Naive B cell (primary cell): ENCODE measurements around the gene GLS2. TPM values are rescaled to one million over a fixed set of nuclear protein-coding genes. Genes with fewer than 3 reads are reported as not detected.

Experiments used
- ATAC-seq, 2 donors: fragments of 150-1000 bp; cut with Tn5 transposase; 2 replicates each; pipeline ENCODE4 v1.10.0; 2021; ENCODE audit warnings: low read depth in 2 of 2, mild to moderate bottlenecking in 2 of 2, moderate library complexity in 2 of 2
- DNase-seq: peaks from one replicate; pipeline ENCODE4 v3.0.0; 2022
- H3K27ac Mint-ChIP-seq, 6 donors: one replicate each; pipeline ENCODE4 v1.8.0; 2020 to 2022; ENCODE audit warnings: mild to moderate bottlenecking in 6 of 6, mixed read lengths in 6 of 6, moderate library complexity in 5 of 6, inconsistent platforms in 2 of 6
- H3K27me3 Mint-ChIP-seq, 3 donors: one replicate each; pipeline ENCODE4 v1.8.0; 2021 to 2022; ENCODE audit warnings: mixed read lengths in 3 of 3, mild to moderate bottlenecking in 1 of 3
- H3K36me3 Mint-ChIP-seq, 2 donors: one replicate each; pipeline ENCODE4 v1.8.0; 2020 to 2022; ENCODE audit warnings: mixed read lengths in 2 of 2, inconsistent platforms in 1 of 2, mild to moderate bottlenecking in 1 of 2
- H3K4me1 Mint-ChIP-seq, 3 donors: one replicate each; pipeline ENCODE4 v1.8.0; 2020 to 2022; ENCODE audit warnings: mixed read lengths in 3 of 3, inconsistent platforms in 1 of 3, mild to moderate bottlenecking in 1 of 3, moderate library complexity in 1 of 3
- H3K4me3 Mint-ChIP-seq, 8 donors: one replicate each; pipeline ENCODE4 v1.8.0; 2020 to 2022; ENCODE audit warnings: mild to moderate bottlenecking in 8 of 8, mixed read lengths in 8 of 8, moderate library complexity in 8 of 8, inconsistent platforms in 2 of 8
- H3K9me3 Mint-ChIP-seq, 7 donors: one replicate each; pipeline ENCODE4 v1.8.0; 2020 to 2022; ENCODE audit warnings: mixed read lengths in 7 of 7, mild to moderate bottlenecking in 5 of 7, inconsistent platforms in 2 of 7, moderate library complexity in 1 of 7
- polyA plus RNA-seq, 6 donors: library from polyadenylated mRNA; unstranded; fragments of 300-500 nt; fragmentation: Illumina TruSeq; gene quantifications; one replicate each; pipeline ENCODE4 v1.2.3, GENCODE V29; 2021; ENCODE audit warnings: low read depth in 6 of 6

Gene GLS2
- polyA plus RNA-seq, 6 donors from 2014 or later: 0.95 to 1.9 (median 1.6) TPM; not detected in 1

- H3K9me3 Mint-ChIP-seq: no peaks in the 10 kb centered on the region
- H3K4me1 Mint-ChIP-seq: peaks cover 1 to 8% (median 7%) of the 10 kb centered on the region in 3 donors
- no peak overlapping the region for H3K27ac Mint-ChIP-seq
- H3K27me3 Mint-ChIP-seq: no peaks in the 10 kb centered on the region
- no peak for ATAC-seq
- H3K4me3 Mint-ChIP-seq: no peak overlapping the region
- DNase-seq: no peak
- H3K36me3 Mint-ChIP-seq: no peaks in the 10 kb centered on the region
Observed at GRCh38 chr12:56479625-56480024, 8.3 kb downstream of the GLS2 start.

GRCh38 chr12:56477521-56478225, 10.3 kb downstream of the GLS2 start:
- H3K4me1 Mint-ChIP-seq: peaks cover 1 to 11% (median 8%) of the 10 kb centered on the region in 3 donors
- peak overlapping the region in 1 of 6 donors; percentile 72 for H3K27ac Mint-ChIP-seq
- no peaks in the 10 kb centered on the region for H3K36me3 Mint-ChIP-seq
- H3K4me3 Mint-ChIP-seq: peak overlapping the region in 1 of 8 donors; percentile 72
- H3K9me3 Mint-ChIP-seq: no peaks in the 10 kb centered on the region
- no peak for DNase-seq
- no peaks in the 10 kb centered on the region for H3K27me3 Mint-ChIP-seq
- ATAC-seq: no peak

- Mint-ChIP-seq H3K4me1 (peaks cover 2 to 12% (median 8%) of the 10 kb centered on the region in 3 donors), H3K36me3 (no peaks in the 10 kb centered on the region), H3K4me3 (no peak overlapping the region), H3K27ac (peak overlapping the region in 1 of 6 donors; percentile 72), H3K9me3 (no peaks in the 10 kb centered on the region), H3K27me3 (no peaks in the 10 kb centered on the region)
- no peak for ATAC-seq
- no peak for DNase-seq
Observed at GRCh38 chr12:56476972-56477432, 11.0 kb downstream of the GLS2 start.

DNA sequence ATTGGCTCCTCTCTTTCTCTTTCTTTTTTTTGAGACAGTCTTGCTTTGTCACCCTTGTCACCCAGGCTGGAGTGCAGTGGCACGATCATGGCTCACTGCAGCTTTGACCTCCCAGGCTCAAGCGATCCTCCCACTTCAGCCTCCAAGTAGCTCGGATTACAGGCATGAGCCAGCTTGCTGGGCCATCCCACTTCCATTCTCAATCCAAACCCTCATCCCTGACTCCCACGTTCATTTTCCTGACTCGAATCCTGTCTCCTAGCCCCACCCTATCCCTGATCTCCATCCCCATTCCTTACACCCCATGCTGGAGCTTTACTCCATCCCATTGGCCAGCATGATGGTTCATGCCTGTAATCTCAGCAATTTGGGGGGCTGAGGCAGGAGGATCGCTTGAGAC, 11.8 kb downstream of the GLS2 start:
- Mint-ChIP-seq H3K9me3 (no peaks in the 10 kb centered on the region), H3K36me3 (no peaks in the 10 kb centered on the region), H3K4me1 (peaks cover 9 to 14% (median 12%) of the 10 kb centered on the region in 3 donors), H3K4me3 (no peak overlapping the region), H3K27me3 (no peaks in the 10 kb centered on the region), H3K27ac (peak overlapping the region in 3 of 6 donors; percentile 7 to 74 (median 18))
- ATAC-seq: no peak
- no peak for DNase-seq

DNA sequence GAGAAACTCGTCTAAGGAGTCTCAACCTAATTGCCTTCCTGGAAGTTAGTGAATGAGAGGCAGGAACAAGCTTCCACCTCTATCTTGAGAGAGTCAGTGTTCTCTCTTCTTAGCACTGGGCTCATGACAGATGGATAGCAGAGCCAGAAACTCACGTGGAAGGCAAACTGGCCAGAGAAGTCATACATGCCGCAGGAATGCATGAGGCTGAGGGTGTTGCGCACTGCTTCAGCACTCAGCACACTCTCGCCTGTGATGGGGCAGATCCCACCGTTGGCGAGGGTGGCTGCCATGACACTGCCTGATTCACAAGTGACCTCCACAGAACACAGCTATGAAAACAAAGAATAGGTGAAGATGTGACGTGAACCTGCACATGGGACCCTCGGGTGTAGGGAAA, 13.6 kb downstream of the GLS2 start:
- H3K4me3 Mint-ChIP-seq: no peak overlapping the region
- peak overlapping the region in 1 of 6 donors; percentile 52 for H3K27ac Mint-ChIP-seq
- ATAC-seq: no peak

DNA sequence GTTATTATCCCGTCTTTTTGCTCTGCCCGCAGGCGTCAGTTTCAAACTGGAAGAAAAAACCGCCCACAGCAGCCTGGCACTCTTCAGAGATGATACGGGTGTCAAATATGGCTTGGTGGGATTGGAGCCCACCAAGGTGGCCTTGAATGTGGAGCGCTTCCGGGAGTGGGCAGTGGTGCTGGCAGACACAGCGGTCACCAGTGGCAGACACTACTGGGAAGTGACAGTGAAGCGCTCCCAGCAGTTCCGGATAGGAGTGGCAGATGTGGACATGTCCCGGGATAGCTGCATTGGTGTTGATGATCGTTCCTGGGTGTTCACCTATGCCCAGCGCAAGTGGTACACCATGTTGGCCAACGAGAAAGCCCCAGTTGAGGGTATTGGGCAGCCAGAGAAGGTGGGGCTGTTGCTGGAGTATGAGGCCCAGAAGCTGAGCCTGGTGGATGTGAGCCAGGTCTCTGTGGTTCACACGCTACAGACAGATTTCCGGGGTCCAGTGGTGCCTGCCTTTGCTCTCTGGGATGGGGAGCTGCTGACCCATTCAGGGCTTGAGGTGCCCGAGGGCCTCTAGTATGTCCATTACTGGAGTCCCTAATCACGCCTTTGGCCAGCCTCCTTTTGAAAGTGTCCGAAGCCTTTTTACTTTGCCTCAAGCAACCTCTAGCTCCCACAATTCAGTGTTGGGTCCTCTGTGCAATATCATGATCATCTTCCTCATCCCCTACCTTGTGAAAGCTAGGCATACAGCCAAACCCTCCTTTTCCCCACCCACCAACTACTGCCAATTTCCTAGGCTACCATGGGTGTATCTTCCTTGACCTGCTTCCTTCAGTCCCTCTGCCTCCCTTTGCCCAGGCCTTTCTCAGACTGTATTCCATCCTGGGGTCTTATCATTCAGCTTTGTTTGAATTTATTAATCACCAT, 18.7 kb downstream of the GLS2 start:
- no peaks in the 10 kb centered on the region for H3K27me3 Mint-ChIP-seq

More for the DNA sequence above, 13.6 kb downstream of the GLS2 start:
- DNase-seq: no peak
- no peaks in the 10 kb centered on the region for H3K27me3 Mint-ChIP-seq
- H3K36me3 Mint-ChIP-seq: no peaks in the 10 kb centered on the region
- peaks cover 17 to 19% (median 17%) of the 10 kb centered on the region in 3 donors for H3K4me1 Mint-ChIP-seq
- H3K9me3 Mint-ChIP-seq: no peaks in the 10 kb centered on the region

GRCh38 chr12:56468216-56469006, 19.6 kb downstream of the GLS2 start, which contains the start of gene SPRYD4:
Gene SPRYD4 (plus strand): TSS chr12:56468578. CDS start chr12:56468592, 14 bp downstream.
- H3K4me1 Mint-ChIP-seq: peaks cover 26 to 41% (median 36%) of the 10 kb centered on the region in 3 donors
- H3K36me3 Mint-ChIP-seq: no peaks in the 10 kb centered on the region
- no peaks in the 10 kb centered on the region for H3K9me3 Mint-ChIP-seq
- peak within 1 kb of the TSS; percentile 94 to 98 (median 96) for H3K27ac Mint-ChIP-seq
- peak within 1 kb of the TSS; percentile 86 to 98 (median 96) for H3K4me3 Mint-ChIP-seq
- ATAC-seq: peak; percentile 98
- H3K27me3 Mint-ChIP-seq: no peaks in the 10 kb centered on the region
- DNase-seq: peak; percentile 96

More for the DNA sequence above, 18.7 kb downstream of the GLS2 start:
- Mint-ChIP-seq H3K4me1 (peaks cover 28 to 37% (median 33%) of the 10 kb centered on the region in 3 donors), H3K9me3 (no peaks in the 10 kb centered on the region), H3K4me3 (peak overlapping the region; percentile 86 to 98 (median 96)), H3K36me3 (no peaks in the 10 kb centered on the region), H3K27ac (peak overlapping the region; percentile 94 to 98 (median 96))
- no peak for ATAC-seq
- DNase-seq: no peak

DNA sequence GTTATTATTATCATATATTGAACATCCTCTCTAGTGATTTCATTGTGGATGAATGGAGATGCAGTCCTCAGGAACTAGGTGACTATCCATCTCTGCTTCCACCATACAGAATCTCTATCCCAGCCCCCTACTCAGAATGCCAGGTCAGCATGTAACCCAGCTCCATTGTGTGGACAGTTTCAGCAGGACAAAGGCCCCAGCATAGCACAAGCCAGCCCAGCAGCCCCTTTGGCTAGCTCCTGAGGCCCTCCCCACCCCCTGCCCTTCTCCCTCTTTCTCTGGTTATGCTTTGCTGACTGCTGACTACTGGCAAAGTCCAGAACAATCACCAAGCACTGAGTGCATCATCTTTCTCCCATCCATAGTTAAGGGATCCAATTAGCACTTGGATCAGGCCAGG, 25.4 kb downstream of the GLS2 start:
- DNase-seq (no peak), ATAC-seq (no peak)
- Mint-ChIP-seq H3K27ac (peak overlapping the region in 1 of 6 donors; percentile 24), H3K4me1 (peaks cover 18 to 30% (median 22%) of the 10 kb centered on the region in 3 donors), H3K4me3 (no peak overlapping the region), H3K9me3 (no peaks in the 10 kb centered on the region), H3K27me3 (no peaks in the 10 kb centered on the region), H3K36me3 (no peaks in the 10 kb centered on the region)

- peak overlapping the region in 1 of 8 donors; percentile 29 for H3K4me3 Mint-ChIP-seq
Observed at GRCh38 chr12:56461235-56462159, 26.5 kb downstream of the GLS2 start.

DNA sequence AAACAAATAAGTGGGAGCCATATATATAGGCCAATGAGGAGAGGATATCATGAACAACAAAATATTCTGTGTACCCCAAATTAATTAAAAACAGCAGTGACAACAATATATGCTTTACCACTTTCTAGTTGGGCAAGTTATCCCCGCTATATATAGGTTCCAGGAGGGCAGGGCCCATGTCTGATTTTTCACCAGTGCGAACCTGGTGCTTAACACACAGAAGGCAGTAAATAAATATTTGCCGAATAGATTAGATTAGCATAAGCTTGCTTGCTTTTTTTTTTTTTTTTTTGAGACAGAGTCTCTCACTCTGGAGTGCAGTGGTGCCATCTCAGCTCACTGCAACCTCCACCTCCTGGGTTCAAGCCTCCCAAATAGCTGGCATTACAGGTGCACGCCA, 30.1 kb downstream of the GLS2 start:
- ATAC-seq (no peak), DNase-seq (no peak)
- H3K36me3 Mint-ChIP-seq: no peaks in the 10 kb centered on the region
- H3K4me1 Mint-ChIP-seq: peaks cover 10 to 22% (median 16%) of the 10 kb centered on the region in 3 donors
- H3K27me3 Mint-ChIP-seq: no peaks in the 10 kb centered on the region
- H3K4me3 Mint-ChIP-seq: no peak overlapping the region
- no peak overlapping the region for H3K27ac Mint-ChIP-seq
- H3K9me3 Mint-ChIP-seq: no peaks in the 10 kb centered on the region

More at GRCh38 chr12:56461235-56462159, 26.5 kb downstream of the GLS2 start:
- peaks cover 18 to 30% (median 22%) of the 10 kb centered on the region in 3 donors for H3K4me1 Mint-ChIP-seq
- H3K27ac Mint-ChIP-seq: peak overlapping the region in 1 of 6 donors; percentile 91
- H3K27me3 Mint-ChIP-seq: no peaks in the 10 kb centered on the region
- no peaks in the 10 kb centered on the region for H3K9me3 Mint-ChIP-seq
- no peak for DNase-seq
- no peak for ATAC-seq
- no peaks in the 10 kb centered on the region for H3K36me3 Mint-ChIP-seq

DNA sequence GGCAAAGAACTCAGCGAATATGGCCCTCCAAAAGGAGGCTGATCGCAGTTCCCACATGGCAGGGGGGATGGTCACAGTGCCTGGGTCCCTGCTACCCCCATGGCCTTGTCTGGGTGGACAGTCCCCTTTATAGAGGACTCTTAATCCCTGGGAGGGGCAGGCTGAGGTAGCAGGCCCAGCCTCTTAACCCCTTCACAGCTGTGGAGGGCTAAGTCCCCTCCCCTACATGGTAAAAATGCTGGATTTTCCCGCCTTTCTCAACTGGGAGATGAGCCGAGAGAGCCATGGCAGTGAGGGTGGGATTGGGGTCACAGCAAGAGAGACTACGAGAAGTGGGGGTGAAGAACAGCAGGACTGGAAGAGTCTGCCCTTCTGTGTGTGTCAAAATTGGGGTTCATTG, 33.4 kb downstream of the GLS2 start, which contains the start of gene MIP:
Gene MIP (minus strand): TSS at position 101 of the 400 bp plus-strand sequence. CDS start 44 bp downstream, at position 57.
- Mint-ChIP-seq H3K4me1 (peaks cover 9 to 15% (median 10%) of the 10 kb centered on the region in 3 donors), H3K36me3 (no peaks in the 10 kb centered on the region), H3K27ac (peak within 1 kb of the TSS in 3 of 6 donors; percentile 24 to 53 (median 44)), H3K9me3 (no peaks in the 10 kb centered on the region), H3K27me3 (no peaks in the 10 kb centered on the region), H3K4me3 (peak within 1 kb of the TSS in 1 of 8 donors; percentile 49)
- DNase-seq: no peak
- ATAC-seq: no peak

DNA sequence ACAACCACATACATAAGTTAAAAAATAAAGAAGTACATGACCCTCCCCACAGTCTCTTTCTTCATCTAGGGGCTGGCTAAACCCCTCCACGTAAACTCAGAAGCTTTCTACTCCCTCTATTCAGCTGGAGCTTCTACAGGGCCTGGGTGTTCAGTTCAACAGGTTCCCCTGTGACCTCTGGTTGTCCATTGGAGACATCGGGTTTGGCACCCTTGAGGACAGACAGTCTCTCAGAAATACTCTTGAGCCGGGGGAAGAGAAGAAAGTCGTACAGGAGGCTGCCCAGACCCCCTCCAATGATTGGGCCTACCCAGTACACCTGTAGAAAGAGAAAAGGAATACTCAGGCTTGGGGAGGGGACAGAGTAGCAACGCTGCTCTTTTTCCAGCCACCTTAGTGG, 36.8 kb downstream of the GLS2 start:
- H3K27me3 Mint-ChIP-seq: no peaks in the 10 kb centered on the region
- DNase-seq (no peak), ATAC-seq (no peak)
- H3K4me3 Mint-ChIP-seq: peak overlapping the region in 3 of 8 donors; percentile 5 to 86 (median 79)
- no peaks in the 10 kb centered on the region for H3K36me3 Mint-ChIP-seq
- H3K9me3 Mint-ChIP-seq: no peaks in the 10 kb centered on the region
- peaks cover 23 to 32% (median 24%) of the 10 kb centered on the region in 3 donors for H3K4me1 Mint-ChIP-seq
- H3K27ac Mint-ChIP-seq: peak overlapping the region in 2 of 6 donors; percentile 55 to 56
